Heart left ventricle (tissue), 13 donors: Measurements from ENCODE around the gene FUT8.

Experiments
- POLR2A ChIP-seq, 2 donors: fragments of 450-650 bp; IDR thresholded peaks; one replicate each; pipeline ENCODE4 v1.6.1; 2017; ENCODE audit warnings: antibody characterized with exemption in 2 of 2, mild to moderate bottlenecking in 2 of 2, moderate library complexity in 2 of 2
- TF ChIP-seq, protein P1 (sequence below), 12 donors: fragments of 200-600 bp; sonication (generic) in 4 of 12; IDR thresholded peaks; one replicate each; pipeline versions ENCODE4 v1.5.0 to v1.8.0; 2018 to 2022; ENCODE audit warnings: antibody characterized with exemption in 12 of 12, mild to moderate bottlenecking in 5 of 12
- donor health status: ischemic (EF 13 %, LVEDD 7.1; RV severe dilation, severe dysfunction).
- donor health status: DM: no; HTN: yes; CAD: no.
- donor health status: DM: no; HTN: no; CAD: no.
- donor health status: ischemic (EF 25% LVEDD 6.9; RV normal size, moderate dysfunction).
- donor health status: ischemic (EF 25% LVEDD 5.7; RV mildly dilated, moderate dysfunction).
- donor health status: ischemic (EF 35%, LVEDD 5.7; RV mildly dilated, moderate dysfunction).
- donor health status: nonischemic (EF 11% LVEDD 7.7; RV severe dilation, severe dysfunction).
- donor health status: DM: yes; HTN: yes; CAD: no.
- donor health status: PGD.
- donor health status: ischemic (EF 29% LVEDD 5.4; RV normal size, mild dysfunction).
- donor health status: nonischemic (EF 23%, LVEDD 6.1; RV moderate dilation, normal function).

DNA sequence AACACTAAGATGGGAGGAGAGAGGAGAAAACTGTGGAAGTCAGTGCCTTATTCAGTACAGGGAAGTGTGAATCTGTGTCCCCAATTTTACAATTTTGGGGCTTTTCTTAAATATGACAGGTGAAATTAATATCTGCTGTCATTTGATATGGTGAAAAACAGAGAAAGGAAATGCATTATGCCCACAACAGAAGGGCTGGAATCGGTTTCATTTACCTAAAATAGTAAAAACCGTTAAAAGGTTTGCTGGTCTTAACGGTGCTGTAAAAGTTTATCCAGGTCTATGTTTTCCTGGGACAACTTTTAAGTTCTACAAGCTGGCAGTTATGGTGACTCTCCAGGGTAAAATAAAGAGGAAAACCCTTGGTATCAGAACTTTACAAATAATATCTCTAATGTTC, 310.8 kb downstream of the FUT8 start:
- TF ChIP-seq, protein P1, sequence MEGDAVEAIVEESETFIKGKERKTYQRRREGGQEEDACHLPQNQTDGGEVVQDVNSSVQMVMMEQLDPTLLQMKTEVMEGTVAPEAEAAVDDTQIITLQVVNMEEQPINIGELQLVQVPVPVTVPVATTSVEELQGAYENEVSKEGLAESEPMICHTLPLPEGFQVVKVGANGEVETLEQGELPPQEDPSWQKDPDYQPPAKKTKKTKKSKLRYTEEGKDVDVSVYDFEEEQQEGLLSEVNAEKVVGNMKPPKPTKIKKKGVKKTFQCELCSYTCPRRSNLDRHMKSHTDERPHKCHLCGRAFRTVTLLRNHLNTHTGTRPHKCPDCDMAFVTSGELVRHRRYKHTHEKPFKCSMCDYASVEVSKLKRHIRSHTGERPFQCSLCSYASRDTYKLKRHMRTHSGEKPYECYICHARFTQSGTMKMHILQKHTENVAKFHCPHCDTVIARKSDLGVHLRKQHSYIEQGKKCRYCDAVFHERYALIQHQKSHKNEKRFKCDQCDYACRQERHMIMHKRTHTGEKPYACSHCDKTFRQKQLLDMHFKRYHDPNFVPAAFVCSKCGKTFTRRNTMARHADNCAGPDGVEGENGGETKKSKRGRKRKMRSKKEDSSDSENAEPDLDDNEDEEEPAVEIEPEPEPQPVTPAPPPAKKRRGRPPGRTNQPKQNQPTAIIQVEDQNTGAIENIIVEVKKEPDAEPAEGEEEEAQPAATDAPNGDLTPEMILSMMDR (IDR thresholded peaks at IDR 0.05): no peak
- TF ChIP-seq POLR2A (IDR thresholded peaks at IDR 0.05): no peak
